CD8-positive, alpha-beta memory T cell (primary cell): ENCODE data around the gene AXL. TPM values are rescaled to one million over a fixed set of nuclear protein-coding genes. Genes with fewer than 3 reads are reported as not detected.

ENCODE experiments used
- CTCF ChIA-PET: fragments of 350-600 bp; sonication (Branson Sonifier 250); formaldehyde crosslinking; loops from one replicate; lab custom pipeline; 2021; ENCODE audit warnings: antibody characterized with exemption; lab: Charles Lee
- POLR2A ChIA-PET: fragments of 350-600 bp; sonication (Branson Sonifier 250); formaldehyde crosslinking; loops from one replicate; lab custom pipeline; 2021; ENCODE audit warnings: antibody characterized with exemption; lab: Charles Lee
- DNase-seq, 5 donors: peaks; one replicate each; pipeline versions ENCODE4 v3.0.0 to v3.0.0-alpha.2; 2020 to 2022; ENCODE audit warnings: mixed read lengths in 1 of 5
- H3K27ac ChIP-seq: one replicate; pipeline ENCODE4 v1.7.0; 2013; ENCODE audit warnings: low read depth, mild to moderate bottlenecking, low read length, moderate library complexity
- H3K27me3 ChIP-seq: 2 replicates; pipeline ENCODE4 v1.7.0; 2013; ENCODE audit warnings: low read length, mild to moderate bottlenecking; ENCODE audit not compliant: insufficient read depth, poor library complexity, severe bottlenecking
- H3K36me3 ChIP-seq: 2 replicates; pipeline ENCODE4 v1.7.0; 2013; ENCODE audit warnings: mild to moderate bottlenecking, low read length, moderate library complexity; ENCODE audit not compliant: insufficient read depth
- H3K4me1 ChIP-seq: 2 replicates; pipeline ENCODE4 v1.7.0; 2013; ENCODE audit warnings: mild to moderate bottlenecking, low read length, moderate library complexity; ENCODE audit not compliant: insufficient read depth
- H3K4me3 ChIP-seq: 2 replicates; pipeline ENCODE4 v1.7.0; 2013; ENCODE audit warnings: mild to moderate bottlenecking, low read length
- H3K9me3 ChIP-seq: 2 replicates; pipeline ENCODE4 v1.7.0; 2013; ENCODE audit warnings: mild to moderate bottlenecking, low read length
- H3K27ac Mint-ChIP-seq, 8 donors: one replicate each; pipeline ENCODE4 v1.8.0; 2020 to 2021; ENCODE audit warnings: mixed read lengths in 8 of 8, mild to moderate bottlenecking in 6 of 8, inconsistent platforms in 3 of 8, moderate library complexity in 3 of 8
- H3K27me3 Mint-ChIP-seq, 2 donors: one replicate each; pipeline ENCODE4 v1.8.0; 2020 to 2021; ENCODE audit warnings: mixed read lengths in 2 of 2, mild to moderate bottlenecking in 1 of 2, moderate library complexity in 1 of 2
- H3K36me3 Mint-ChIP-seq, 3 donors: one replicate each; pipeline ENCODE4 v1.8.0; 2020 to 2021; ENCODE audit warnings: mixed read lengths in 3 of 3, inconsistent platforms in 1 of 3, mild to moderate bottlenecking in 1 of 3
- H3K4me1 Mint-ChIP-seq, 3 donors: one replicate each; pipeline ENCODE4 v1.8.0; 2020 to 2021; ENCODE audit warnings: mixed read lengths in 3 of 3, inconsistent platforms in 1 of 3, mild to moderate bottlenecking in 1 of 3
- H3K4me3 Mint-ChIP-seq, 7 donors: one replicate each; pipeline ENCODE4 v1.8.0; 2020 to 2021; ENCODE audit warnings: mixed read lengths in 7 of 7, mild to moderate bottlenecking in 6 of 7, moderate library complexity in 4 of 7, inconsistent platforms in 2 of 7
- H3K9me3 Mint-ChIP-seq, 5 donors: one replicate each; pipeline ENCODE4 v1.8.0; 2020 to 2022; ENCODE audit warnings: mixed read lengths in 5 of 5, mild to moderate bottlenecking in 3 of 5, moderate library complexity in 2 of 5, inconsistent platforms in 1 of 5
- polyA plus RNA-seq: library from polyadenylated mRNA; unstranded; fragments of 300-500 nt; fragmentation: Illumina TruSeq; gene quantifications from one replicate; pipeline ENCODE4 v1.2.3, GENCODE V29; 2021
- total RNA-seq, 2 experiments: library from RNA; stranded (reverse); gene quantifications; one replicate each; pipeline ENCODE4 v1.2.3, GENCODE V29; 2021

Gene AXL
- total and polyA plus RNA-seq, 3 experiments from 2014 or later, result 0.09 to 0.43 (median 0.11) TPM

DNA sequence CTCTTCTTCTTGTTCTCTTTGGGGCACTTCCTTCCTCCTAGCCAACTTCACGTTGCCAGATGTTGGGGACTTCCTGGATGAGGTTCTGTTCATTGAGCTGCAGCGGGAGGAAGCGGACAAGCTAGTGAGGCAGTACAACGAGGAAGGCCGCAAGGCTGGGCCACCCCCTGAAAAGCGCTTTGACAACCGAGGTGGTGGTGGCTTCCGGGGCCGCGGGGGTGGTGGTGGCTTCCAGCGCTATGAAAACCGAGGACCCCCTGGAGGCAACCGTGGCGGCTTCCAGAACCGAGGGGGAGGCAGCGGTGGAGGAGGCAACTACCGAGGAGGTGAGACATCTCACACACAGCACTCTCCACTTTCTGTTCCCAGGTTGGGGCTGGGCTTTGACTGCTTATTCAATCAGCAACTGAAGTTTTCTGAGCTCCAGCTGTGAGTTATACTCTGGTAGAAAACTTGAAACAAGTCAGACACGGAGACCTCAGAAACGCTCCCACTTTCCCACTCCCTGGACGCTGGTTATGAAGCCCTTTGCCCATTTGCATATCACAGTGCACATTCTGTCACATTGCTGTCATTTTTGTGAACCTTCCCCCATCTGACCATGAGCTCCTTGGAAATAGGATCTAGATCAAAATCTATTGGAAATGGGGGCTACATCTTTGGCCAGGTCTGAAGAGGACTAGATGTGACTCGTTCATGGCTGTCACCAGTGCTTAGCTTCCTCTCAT, 83.8 kb downstream of the AXL start:
- POLR2A ChIA-PET, result interaction anchor here (0.6 to 10.2 kb wide), 6 partner anchors 10 to 49 kb away, joined by 4 to 128 read pairs (median 8); partner anchors contain the start of genes HNRNPUL1 and TGFB1
- H3K27ac ChIP-seq, result peak overlapping the region; percentile 55
- H3K4me1 Mint-ChIP-seq, result peaks cover 92 to 100% (median 100%) of the 10 kb centered on the region in 3 donors

GRCh38 chr19:41303954-41304353, 84.9 kb downstream of the AXL start:
- peak overlapping the region; percentile 32 to 93 (median 85) for H3K4me3 Mint-ChIP-seq
- Histone ChIP-seq H3K9me3 (no peaks in the 10 kb centered on the region), H3K27me3 (no peaks in the 10 kb centered on the region), H3K27ac (no peak overlapping the region), H3K4me1 (peaks cover 100% of the 10 kb centered on the region), H3K4me3 (peak overlapping the region; percentile 30), H3K36me3 (peaks cover 36% of the 10 kb centered on the region)
- ChIA-PET POLR2A (interaction anchor here (1.1 to 10.2 kb wide), 6 partner anchors 11 to 60 kb away, joined by 4 to 128 read pairs (median 4); partner anchors contain the start of genes B9D2, HNRNPUL1 and TGFB1), CTCF (interaction anchor here (1.4 to 10.1 kb wide), 4 partner anchors 11 to 100 kb away, joined by 4 to 101 read pairs (median 68); partner anchors contain the start of genes HNRNPUL1 and TGFB1)
- peaks cover 14 to 84% (median 29%) of the 10 kb centered on the region in 3 donors for H3K36me3 Mint-ChIP-seq
- H3K27ac Mint-ChIP-seq, result peak overlapping the region; percentile 90 to 100 (median 98)
- H3K27me3 Mint-ChIP-seq, result no peaks in the 10 kb centered on the region
- peaks cover 91 to 100% (median 100%) of the 10 kb centered on the region in 3 donors for H3K4me1 Mint-ChIP-seq
- DNase-seq, result peak in 2 of 5 donors; percentile 33 to 39
- no peaks in the 10 kb centered on the region for H3K9me3 Mint-ChIP-seq

More for the DNA sequence above, 83.8 kb downstream of the AXL start:
- Histone ChIP-seq H3K36me3 (peaks cover 44% of the 10 kb centered on the region), H3K9me3 (no peaks in the 10 kb centered on the region), H3K4me1 (peaks cover 100% of the 10 kb centered on the region), H3K27me3 (no peaks in the 10 kb centered on the region), H3K4me3 (peak overlapping the region; percentile 27)
- CTCF ChIA-PET, result interaction anchor here (0.6 to 10.1 kb wide), 6 partner anchors 10 to 159 kb away, joined by 3 to 101 read pairs (median 29); partner anchors contain the start of genes HNRNPUL1 and TGFB1
- Mint-ChIP-seq H3K9me3 (no peaks in the 10 kb centered on the region), H3K36me3 (peaks cover 14 to 94% (median 33%) of the 10 kb centered on the region in 3 donors), H3K27me3 (no peaks in the 10 kb centered on the region), H3K4me3 (peak overlapping the region; percentile 32 to 93 (median 85)), H3K27ac (peak overlapping the region; percentile 94 to 100 (median 98))
- DNase-seq, result peak; percentile 67 to 84 (median 78)

DNA sequence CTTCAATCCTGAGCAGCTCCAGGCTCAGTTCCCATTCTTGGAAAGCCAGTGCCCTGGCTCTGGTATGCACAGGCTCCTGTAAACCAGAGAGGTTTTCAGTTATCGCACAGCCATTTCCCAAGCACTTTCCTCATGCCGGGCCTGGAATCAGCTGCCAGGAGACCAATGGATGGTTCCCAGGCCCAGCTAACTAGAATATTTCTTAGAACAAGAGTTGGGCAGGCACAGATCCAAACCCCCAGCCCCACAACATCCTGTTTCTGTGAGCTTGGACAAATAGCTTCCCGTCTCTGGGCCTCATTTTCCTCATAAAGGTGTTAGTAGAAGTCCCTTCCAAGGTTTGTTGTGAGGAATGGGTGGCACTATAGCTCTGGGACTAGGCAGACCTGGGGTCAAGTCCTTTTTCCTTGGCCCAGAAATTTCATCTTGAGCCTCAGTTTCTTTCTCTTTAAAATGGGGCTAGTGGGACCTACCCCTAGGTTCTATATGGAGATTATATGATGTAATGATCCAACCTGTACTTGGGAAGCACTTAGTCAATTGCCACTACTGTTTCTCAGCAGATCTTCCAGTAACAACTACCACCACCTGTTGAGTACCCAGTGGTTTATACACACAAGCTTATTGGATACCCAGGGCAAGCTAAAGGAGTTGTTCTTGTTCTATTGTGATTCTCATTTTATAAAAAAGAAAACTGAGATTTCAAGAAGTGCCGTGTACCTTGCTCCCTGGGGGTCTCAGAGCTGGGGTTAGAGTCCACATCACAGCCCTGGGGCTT, 85.9 kb downstream of the AXL start:
- Histone ChIP-seq H3K4me1 (peaks cover 99% of the 10 kb centered on the region), H3K27ac (no peak overlapping the region), H3K36me3 (peaks cover 29% of the 10 kb centered on the region), H3K27me3 (no peaks in the 10 kb centered on the region), H3K9me3 (no peaks in the 10 kb centered on the region), H3K4me3 (peak overlapping the region; percentile 30)
- POLR2A ChIA-PET, result interaction anchor here (1.1 to 10.2 kb wide), 5 partner anchors 23 to 59 kb away, joined by 4 to 128 read pairs (median 4); partner anchors contain the start of genes B9D2, HNRNPUL1 and TGFB1
- Mint-ChIP-seq H3K27me3 (peaks cover 0 to 1% of the 10 kb centered on the region in 2 donors), H3K36me3 (peaks cover 14 to 78% (median 25%) of the 10 kb centered on the region in 3 donors), H3K4me3 (peak overlapping the region; percentile 32 to 93 (median 85)), H3K4me1 (peaks cover 87 to 99% (median 99%) of the 10 kb centered on the region in 3 donors), H3K9me3 (no peaks in the 10 kb centered on the region), H3K27ac (peak overlapping the region; percentile 90 to 100 (median 98))
- no peak for DNase-seq
- CTCF ChIA-PET, result interaction anchor here (9.0 to 10.1 kb wide), 3 partner anchors 41 to 101 kb away, joined by 54 to 101 read pairs (median 82); partner anchors contain the start of genes HNRNPUL1 and TGFB1

DNA sequence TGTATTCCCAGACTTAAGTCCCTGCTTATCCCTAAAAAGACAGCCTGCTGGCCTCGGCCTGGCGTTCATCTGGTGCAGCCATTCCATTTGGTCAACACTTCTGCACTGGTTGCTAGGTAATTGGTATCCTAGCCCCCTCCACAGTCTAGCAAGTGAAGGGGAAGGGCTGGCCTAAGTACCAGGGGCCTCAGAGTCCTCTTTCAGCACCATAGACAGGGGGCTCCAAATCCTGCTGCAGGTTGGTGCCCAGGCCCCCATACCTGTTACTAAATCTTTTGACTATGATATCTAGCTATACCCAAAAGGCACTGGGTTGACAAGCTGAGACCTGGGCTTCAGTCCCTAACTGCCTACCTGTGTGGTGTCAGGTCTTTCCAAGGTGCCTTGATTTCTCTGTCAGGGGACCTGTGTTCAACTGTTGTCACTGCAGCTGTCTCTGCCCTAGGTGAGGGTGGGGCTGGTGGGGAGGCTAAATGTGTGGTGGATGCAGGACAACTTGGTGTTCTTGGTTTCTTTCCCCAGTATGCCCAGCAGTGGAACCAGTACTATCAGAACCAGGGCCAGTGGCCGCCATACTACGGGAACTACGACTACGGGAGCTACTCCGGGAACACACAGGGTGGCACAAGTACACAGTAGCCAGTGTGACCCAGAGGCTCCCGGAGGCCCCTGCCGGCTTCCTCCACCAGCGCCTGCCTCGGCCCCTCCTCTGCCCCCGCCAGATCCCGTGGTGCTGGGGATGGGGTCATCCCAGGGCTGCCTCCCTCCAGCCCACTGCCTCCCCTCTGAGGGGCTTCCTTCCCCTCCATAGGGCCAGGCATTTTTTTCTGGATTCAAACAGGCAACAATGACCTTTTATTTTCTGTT, 87.1 kb downstream of the AXL start:
- peaks cover 94% of the 10 kb centered on the region for H3K4me1 ChIP-seq
- Mint-ChIP-seq H3K27me3 (peaks cover 0 to 8% of the 10 kb centered on the region in 2 donors), H3K4me1 (peaks cover 87 to 99% (median 99%) of the 10 kb centered on the region in 3 donors), H3K27ac (peak overlapping the region; percentile 93 to 100 (median 98)), H3K36me3 (peaks cover 14 to 74% (median 21%) of the 10 kb centered on the region in 3 donors), H3K9me3 (no peaks in the 10 kb centered on the region), H3K4me3 (peak overlapping the region; percentile 77 to 100 (median 97))
- peak overlapping the region; percentile 26 for H3K4me3 ChIP-seq
- CTCF ChIA-PET, result interaction anchor here (1.0 to 10.1 kb wide), 5 partner anchors 20 to 102 kb away, joined by 4 to 101 read pairs (median 54); partner anchors contain the start of genes HNRNPUL1 and TGFB1
- H3K27ac ChIP-seq, result no peak overlapping the region
- H3K36me3 ChIP-seq, result peaks cover 29% of the 10 kb centered on the region
- POLR2A ChIA-PET, result interaction anchor here (0.6 to 10.2 kb wide), 2 partner anchors 39 to 43 kb away, joined by 4 to 128 read pairs; partner anchors contain the start of gene HNRNPUL1
- no peaks in the 10 kb centered on the region for H3K9me3 ChIP-seq
- DNase-seq, result peak in 1 of 5 donors; percentile 4
- H3K27me3 ChIP-seq, result no peaks in the 10 kb centered on the region

DNA sequence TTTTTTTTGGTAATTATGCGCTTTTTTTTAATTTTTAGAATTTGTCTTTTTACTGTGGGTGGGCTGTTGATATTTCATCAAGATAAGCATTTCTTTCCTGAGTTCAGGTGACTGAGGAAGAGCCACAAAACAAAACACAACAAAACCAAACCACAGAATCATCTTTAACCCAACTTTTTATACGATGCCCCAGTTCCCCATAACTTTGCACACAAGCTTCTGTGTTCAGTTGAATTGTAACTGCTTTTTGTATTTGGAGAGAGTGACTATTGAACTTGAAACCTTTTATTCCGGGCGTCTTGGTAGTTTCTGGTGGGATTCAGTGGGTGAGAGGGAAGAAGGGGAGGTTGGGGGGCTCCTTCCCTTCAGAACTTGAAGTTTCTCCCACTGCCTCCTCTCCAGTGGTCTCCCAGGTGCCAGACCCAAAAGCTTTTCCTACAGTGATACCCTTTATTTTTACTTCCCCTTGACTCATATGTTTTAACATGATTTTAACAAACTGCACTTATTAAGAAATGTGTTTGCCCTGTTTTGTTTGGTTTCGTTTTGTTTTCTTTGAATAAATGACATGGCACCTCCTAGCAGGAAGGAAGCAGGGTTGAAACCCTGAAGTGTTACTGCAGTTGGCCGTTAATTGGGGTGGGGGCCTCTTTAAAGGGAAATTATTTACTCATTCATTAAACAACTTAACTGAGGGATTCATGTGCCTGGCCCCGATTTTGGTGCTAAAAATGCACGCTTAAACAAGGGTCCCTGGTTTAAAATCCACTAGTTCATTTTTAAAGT, 88.3 kb downstream of the AXL start:
- Histone ChIP-seq H3K4me3 (peak overlapping the region; percentile 31), H3K4me1 (peaks cover 89% of the 10 kb centered on the region), H3K9me3 (no peaks in the 10 kb centered on the region), H3K27me3 (no peaks in the 10 kb centered on the region), H3K36me3 (peaks cover 29% of the 10 kb centered on the region), H3K27ac (peak overlapping the region; percentile 90)
- CTCF ChIA-PET, result interaction anchor here (0.9 to 10.1 kb wide), 14 partner anchors 9 to 644 kb away, joined by 3 to 101 read pairs (median 4); partner anchors contain the start of genes HNRNPUL1 and TGFB1
- peaks cover 0 to 8% of the 10 kb centered on the region in 2 donors for H3K27me3 Mint-ChIP-seq
- POLR2A ChIA-PET, result interaction anchor here (0.5 to 10.2 kb wide), 6 partner anchors 10 to 87 kb away, joined by 3 to 128 read pairs (median 3); partner anchors contain the start of genes HNRNPUL1 and TGFB1
- H3K4me3 Mint-ChIP-seq, result peak overlapping the region; percentile 77 to 100 (median 97)
- peak in 2 of 5 donors; percentile 66 to 83 for DNase-seq
- peaks cover 85 to 99% (median 97%) of the 10 kb centered on the region in 3 donors for H3K4me1 Mint-ChIP-seq
- H3K9me3 Mint-ChIP-seq, result no peaks in the 10 kb centered on the region
- peak overlapping the region; percentile 93 to 100 (median 98) for H3K27ac Mint-ChIP-seq
- H3K36me3 Mint-ChIP-seq, result peaks cover 13 to 71% (median 14%) of the 10 kb centered on the region in 3 donors

- H3K27ac Mint-ChIP-seq, result peak overlapping the region; percentile 93 to 100 (median 98)
These were observed 89.0 kb downstream of the AXL start for GRCh38 chr19:41307954-41308449.

More at GRCh38 chr19:41307954-41308449, 89.0 kb downstream of the AXL start:
- H3K27me3 ChIP-seq, result no peaks in the 10 kb centered on the region
- DNase-seq, result no peak
- peaks cover 8 to 71% (median 11%) of the 10 kb centered on the region in 3 donors for H3K36me3 Mint-ChIP-seq
- ChIA-PET POLR2A (interaction anchor here (0.7 to 10.2 kb wide), 6 partner anchors 13 to 104 kb away, joined by 3 to 128 read pairs (median 6); partner anchors contain the start of genes HNRNPUL1 and TGFB1), CTCF (interaction anchor here (0.7 to 10.1 kb wide), 19 partner anchors 10 to 645 kb away, joined by 3 to 101 read pairs (median 4); partner anchors contain the start of genes B9D2, HNRNPUL1 and TGFB1)
- H3K9me3 Mint-ChIP-seq, result no peaks in the 10 kb centered on the region
- H3K27me3 Mint-ChIP-seq, result peaks cover 0 to 8% of the 10 kb centered on the region in 2 donors
- H3K4me1 ChIP-seq, result peaks cover 82% of the 10 kb centered on the region
- peaks cover 36% of the 10 kb centered on the region for H3K36me3 ChIP-seq
- peaks cover 83 to 98% (median 96%) of the 10 kb centered on the region in 3 donors for H3K4me1 Mint-ChIP-seq
- peak overlapping the region; percentile 90 for H3K27ac ChIP-seq
- peak overlapping the region; percentile 31 for H3K4me3 ChIP-seq
- peak overlapping the region; percentile 94 to 100 (median 98) for H3K4me3 Mint-ChIP-seq
- no peaks in the 10 kb centered on the region for H3K9me3 ChIP-seq
